NCI-H128 (cell line): ENCODE data around the gene EPHB1.
"Not testable (repeated sequence)": the region's sequence is repeated elsewhere in the genome, so short reads cannot be mapped to it uniquely, and the experiment has no call there.

ENCODE experiments used
- DNase-seq: peaks from one replicate; lab custom pipeline; 2025; ENCODE audit not compliant: unreplicated experiment; lab: John Stamatoyannopoulos, UW

EPHB1 gene

GRCh38 chr3:134938029-134938525 is 143.0 kb downstream of the EPHB1 start:
- DNase-seq, result no peak

DNA sequence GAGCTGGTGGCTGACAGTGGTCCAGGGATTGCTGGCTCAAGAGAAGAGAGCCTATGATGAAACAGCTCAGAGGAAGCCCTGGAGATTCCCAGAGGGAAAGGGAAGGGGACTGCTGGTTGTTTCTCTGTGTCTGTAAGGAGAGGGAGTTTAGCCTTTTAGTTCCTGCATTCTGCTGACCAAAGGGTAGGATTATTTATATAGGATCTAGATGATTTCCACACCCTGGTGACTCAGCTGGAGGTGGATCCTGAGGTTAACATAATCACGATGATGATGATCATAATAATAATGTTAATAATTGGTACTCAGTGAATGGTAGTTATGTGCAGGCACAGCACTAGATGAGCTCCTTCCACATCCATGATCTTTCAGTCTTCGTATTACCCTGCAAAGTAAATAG is 144.9 kb downstream of the EPHB1 start:
- DNase-seq, result no peak

GRCh38 chr3:134941820-134942219 is 146.8 kb downstream of the EPHB1 start:
- DNase-seq, result no peak

DNA sequence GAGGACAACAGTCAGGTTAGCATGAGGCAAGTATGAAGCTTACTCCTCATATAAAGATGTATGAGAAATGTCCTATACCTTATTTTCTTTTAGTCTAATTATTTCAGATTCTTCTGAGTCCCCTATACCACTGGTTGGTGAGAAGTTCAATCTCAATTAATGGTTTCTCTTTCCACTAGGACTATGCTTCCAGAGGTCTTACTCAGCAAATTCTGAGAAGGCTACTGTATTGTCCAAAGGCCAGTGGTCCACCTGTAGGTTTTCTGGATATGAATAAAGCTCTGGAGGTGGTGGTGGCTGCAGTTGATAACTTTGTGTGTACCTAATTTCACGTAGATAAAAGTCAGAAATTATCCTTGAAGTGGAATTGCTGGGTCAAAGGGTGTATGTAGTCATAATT is 149.4 kb downstream of the EPHB1 start:
- no peak for DNase-seq

DNA sequence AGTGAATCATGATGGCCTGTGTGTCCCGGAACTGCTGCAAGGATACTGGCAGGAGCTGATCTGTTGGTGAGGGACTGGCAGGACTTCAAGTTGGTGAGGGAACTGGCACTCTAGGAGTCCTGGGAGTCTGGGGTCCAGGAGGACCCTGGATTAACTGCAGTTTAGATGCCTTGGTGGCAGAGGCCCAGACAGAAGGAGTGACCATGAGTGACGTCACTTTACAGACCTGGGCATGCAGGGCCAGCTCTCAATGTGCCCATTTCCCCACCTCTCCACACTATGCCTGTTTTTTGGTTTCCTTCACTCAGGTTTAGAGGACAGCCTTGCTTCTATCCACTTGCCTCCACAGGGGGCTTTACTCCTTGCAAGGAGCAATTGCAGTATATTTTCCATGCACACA is 154.1 kb downstream of the EPHB1 start:
- no peak for DNase-seq

DNA sequence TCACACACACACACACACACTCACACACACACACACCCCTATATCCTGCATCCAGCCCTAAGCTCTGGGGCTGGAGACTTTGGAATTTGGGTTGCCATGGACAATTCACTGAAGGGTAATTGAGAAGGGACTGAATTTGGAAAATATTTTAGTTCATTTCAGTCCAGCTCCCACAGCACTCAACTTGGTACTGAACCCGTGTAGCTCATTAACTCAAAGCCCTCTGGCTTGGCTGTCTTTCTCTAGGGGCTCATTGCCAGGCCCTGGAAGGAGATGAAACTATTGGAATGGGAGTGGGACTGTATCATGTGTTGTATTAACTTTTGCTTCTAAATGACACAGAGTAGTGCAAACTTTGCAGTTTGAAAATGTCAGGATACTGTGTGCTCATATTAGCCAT is 157.3 kb downstream of the EPHB1 start:
- DNase-seq, result no peak

DNA sequence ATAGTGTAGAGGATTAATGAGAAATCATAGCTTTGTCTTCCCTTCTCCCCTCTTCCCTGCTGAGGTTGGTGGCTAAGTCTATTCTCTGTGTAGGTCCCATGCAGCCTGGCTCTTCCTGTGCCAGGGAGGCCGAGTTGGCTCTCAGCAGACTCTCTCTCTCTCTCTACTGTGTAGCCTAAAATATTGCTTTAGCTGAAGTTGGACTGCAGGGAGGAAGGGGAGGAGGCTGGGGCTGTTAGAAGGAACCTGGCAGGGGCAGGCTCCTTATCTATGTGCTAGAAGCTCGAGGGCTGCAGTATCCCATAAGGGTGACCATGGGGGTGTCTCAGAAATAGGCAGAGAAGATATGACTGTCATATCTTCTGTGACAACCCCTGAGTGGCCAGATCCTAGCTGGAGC is 160.8 kb downstream of the EPHB1 start:
- no peak for DNase-seq

- no peak for DNase-seq
Measured at GRCh38 chr3:134956395-134956794, 161.3 kb downstream of the EPHB1 start.

GRCh38 chr3:134956844-134957243 is 161.8 kb downstream of the EPHB1 start:
- DNase-seq, result no peak

- DNase-seq, result no peak
Measured at GRCh38 chr3:134959516-134959915, 164.5 kb downstream of the EPHB1 start.

DNA sequence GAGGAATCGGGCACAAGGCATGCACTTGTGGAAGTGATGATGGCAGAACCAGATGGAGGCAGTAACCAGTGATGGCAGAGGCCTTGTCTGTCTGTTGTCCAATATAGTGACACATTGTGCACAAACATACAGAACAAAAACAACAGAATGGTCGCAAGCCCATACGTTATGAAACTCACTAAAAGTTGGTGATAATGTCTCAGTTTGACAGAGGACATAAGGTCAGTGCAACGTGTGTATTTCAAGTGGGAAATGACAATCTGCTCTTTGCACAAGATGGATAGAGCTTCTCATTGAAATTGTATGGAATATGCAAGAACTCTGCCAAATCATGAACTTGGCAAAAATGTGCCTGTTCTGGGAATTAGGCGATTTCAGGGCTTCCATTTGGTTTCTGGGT is 169.2 kb downstream of the EPHB1 start:
- DNase-seq, result no peak

GRCh38 chr3:134965865-134966481 is 170.9 kb downstream of the EPHB1 start:
- no peak for DNase-seq

DNA sequence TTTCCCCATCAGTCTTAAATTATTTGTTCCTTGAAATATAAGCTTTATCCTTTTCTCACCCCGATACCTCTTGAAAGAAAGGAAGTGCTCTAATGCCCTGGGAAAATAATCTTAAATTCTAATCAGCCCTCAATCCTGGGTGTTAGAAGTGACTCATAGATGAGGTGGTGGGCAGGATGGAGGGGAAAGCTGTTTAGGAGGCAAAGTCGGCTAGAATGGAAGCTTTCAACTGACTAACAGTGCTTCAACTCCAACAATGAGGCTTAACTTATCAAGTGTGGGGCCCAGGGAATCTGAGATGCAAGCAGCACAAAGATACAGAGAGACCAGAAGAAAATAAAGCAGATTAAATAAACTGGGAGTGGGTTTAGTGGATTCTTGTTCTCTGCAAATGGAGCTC is 175.8 kb downstream of the EPHB1 start:
- DNase-seq, result no peak

DNA sequence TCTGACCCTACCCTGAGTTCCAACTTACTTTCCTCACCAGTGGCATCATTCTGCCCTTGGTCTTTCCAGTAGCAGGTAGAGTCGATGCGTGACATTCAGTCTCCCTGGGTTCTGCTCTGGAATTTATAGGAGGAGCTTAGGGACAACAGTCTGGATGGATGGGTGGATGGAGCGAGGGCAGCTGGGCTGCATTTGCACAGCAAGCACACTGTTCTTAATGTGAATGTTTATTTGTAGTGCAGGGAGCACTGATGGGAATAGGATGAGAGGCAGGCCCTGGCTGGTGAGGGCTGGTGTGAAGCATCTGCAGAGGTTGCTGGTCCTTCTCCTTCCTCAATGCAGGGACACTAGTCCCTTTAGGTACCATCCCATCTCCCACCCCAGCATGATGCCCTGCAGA is 176.2 kb downstream of the EPHB1 start:
- DNase-seq, result no peak

DNA sequence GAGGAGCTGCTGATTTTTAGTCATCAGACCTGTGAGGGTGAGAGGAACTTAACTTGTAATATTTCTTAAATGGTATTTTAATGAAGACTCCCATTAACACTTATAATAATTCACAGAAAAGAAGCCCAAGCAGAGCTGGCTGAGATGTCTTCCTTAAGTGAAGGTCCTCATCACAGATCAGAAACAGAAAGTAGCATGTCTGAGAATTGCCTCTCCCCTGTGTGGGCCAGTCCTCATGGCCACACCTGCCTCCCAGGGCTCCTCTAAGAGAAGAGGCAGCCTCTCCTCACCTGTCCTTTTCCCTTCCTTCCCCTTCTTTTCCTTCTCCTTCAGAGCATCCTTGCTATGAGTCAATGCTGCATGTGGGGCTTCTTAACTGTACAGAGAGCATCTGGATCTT is 176.8 kb downstream of the EPHB1 start:
- DNase-seq, result not testable (repeated sequence)

DNA sequence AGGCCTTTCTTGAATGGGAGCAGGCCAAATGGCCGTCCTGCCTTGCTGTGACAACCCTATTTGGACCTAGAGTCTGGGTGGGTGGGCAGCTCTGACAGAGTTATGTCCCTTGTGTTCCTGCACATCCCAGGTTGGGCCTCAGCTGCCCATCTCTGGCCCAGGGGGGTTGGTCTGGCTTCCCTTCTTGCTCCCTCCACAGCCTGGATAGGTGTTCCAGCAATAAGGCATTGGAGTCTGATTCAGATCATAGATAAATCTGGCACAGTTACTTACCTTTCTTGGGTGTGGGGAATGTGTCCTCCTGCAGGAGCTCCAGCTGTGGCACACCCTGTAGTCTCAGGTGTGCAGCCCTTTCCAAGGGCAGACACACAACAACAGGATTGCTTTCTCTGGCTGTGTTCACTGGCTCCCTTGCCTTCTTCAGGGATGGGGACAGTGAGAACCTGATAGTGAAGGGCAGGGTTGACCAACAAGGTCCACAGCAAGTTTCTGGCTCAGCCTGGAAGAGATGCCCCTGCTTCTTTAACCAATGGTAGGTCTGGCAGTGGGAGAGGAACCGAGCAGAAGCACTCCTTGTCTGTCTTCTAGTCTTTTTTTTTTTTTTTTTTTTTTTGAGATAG is 177.9 kb downstream of the EPHB1 start:
- no peak for DNase-seq

GRCh38 chr3:134974624-134975023 is 179.6 kb downstream of the EPHB1 start:
- peak; percentile 81 for DNase-seq

- DNase-seq, result no peak
Measured at GRCh38 chr3:134976948-134977347, 181.9 kb downstream of the EPHB1 start.

- no peak for DNase-seq
Measured at GRCh38 chr3:134978658-134979057, 183.6 kb downstream of the EPHB1 start.

- no peak for DNase-seq
Measured at GRCh38 chr3:134985864-134986715, 191.0 kb downstream of the EPHB1 start.

DNA sequence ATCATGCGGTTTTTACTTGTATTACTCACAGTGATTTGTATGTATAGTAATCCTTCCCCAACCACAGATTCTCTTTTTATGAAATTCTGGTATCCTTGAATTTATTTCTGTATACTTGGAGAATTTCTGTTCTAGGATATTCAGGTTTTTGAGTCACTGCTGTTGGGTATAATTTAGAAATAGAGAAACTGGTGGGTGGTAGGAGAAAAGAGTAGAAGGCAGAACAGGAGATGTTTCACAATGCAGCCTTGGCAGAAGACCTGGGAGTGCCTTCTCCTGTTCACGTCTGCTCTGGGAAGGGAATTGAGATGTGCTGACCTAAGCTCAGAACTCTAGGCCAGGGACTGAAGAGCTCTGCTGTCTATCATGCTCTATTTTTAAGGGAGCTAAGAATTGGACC is 193.6 kb downstream of the EPHB1 start:
- DNase-seq, result no peak

GRCh38 chr3:134991003-134991402 is 195.9 kb downstream of the EPHB1 start:
- DNase-seq, result no peak
